Activated CD8-positive, alpha-beta T cell treated with anti-CD3 and anti-CD28 coated beads for 36 hours (primary cell): ENCODE data around the gene PITRM1. TPM values are rescaled to one million over a fixed set of nuclear protein-coding genes. Genes with fewer than 3 reads are reported as not detected.

Experiments used
- ATAC-seq: fragments of 200-7000 bp; cut with Tn5 transposase; one replicate; pipeline ENCODE4 v1.10.0; 2021; ENCODE audit warnings: mild to moderate bottlenecking, moderate library complexity
- CTCF ChIA-PET: fragments of 350-600 bp; sonication (Branson Sonifier 250); formaldehyde crosslinking; loops from one replicate; lab custom pipeline; 2021; ENCODE audit warnings: antibody characterized with exemption; lab: Charles Lee
- POLR2A ChIA-PET: fragments of 350-600 bp; sonication (Branson Sonifier 250); formaldehyde crosslinking; loops from one replicate; lab custom pipeline; 2021; ENCODE audit warnings: antibody characterized with exemption; lab: Charles Lee
- DNase-seq: peaks from one replicate; pipeline ENCODE4 v3.0.0-alpha.2; 2020
- H3K27ac Mint-ChIP-seq: one replicate; pipeline ENCODE4 v1.8.0; 2021; ENCODE audit warnings: mild to moderate bottlenecking, mixed read lengths
- H3K27me3 Mint-ChIP-seq: one replicate; pipeline ENCODE4 v1.8.0; 2021; ENCODE audit warnings: mixed read lengths
- H3K36me3 Mint-ChIP-seq: one replicate; pipeline ENCODE4 v1.8.0; 2021; ENCODE audit warnings: low read depth, mixed read lengths
- H3K4me1 Mint-ChIP-seq: one replicate; pipeline ENCODE4 v1.8.0; 2021; ENCODE audit warnings: low read depth, mixed read lengths
- H3K4me3 Mint-ChIP-seq: one replicate; pipeline ENCODE4 v1.8.0; 2021; ENCODE audit warnings: mild to moderate bottlenecking, moderate library complexity, mixed read lengths
- H3K9me3 Mint-ChIP-seq: one replicate; pipeline ENCODE4 v1.8.0; 2021; ENCODE audit warnings: mixed read lengths
- CTCF ChIP-seq: fragments of 200-600 bp; IDR thresholded peaks from one replicate; pipeline ENCODE4 v1.8.0; 2022; ENCODE audit warnings: antibody characterized with exemption, mild to moderate bottlenecking
- intact Hi-C: fragments of 100-400 bp; cut with micrococcal nuclease; formaldehyde crosslinking; loops from one replicate; pipeline ENCODE4 v1.10.0; 2022
- total RNA-seq, 2 experiments: library from RNA; stranded (reverse); gene quantifications; one replicate each; pipeline ENCODE4 v1.2.3, GENCODE V29; 2021

PITRM1 gene
- total RNA-seq, 2 experiments from 2014 or later, result 77.6 to 78.6 TPM

- no peak for DNase-seq
- Mint-ChIP-seq H3K27me3 (peaks cover 33% of the 10 kb centered on the region), H3K9me3 (no peaks in the 10 kb centered on the region), H3K4me1 (no peaks in the 10 kb centered on the region), H3K27ac (no peak overlapping the region), H3K4me3 (no peak overlapping the region), H3K36me3 (no peaks in the 10 kb centered on the region)
- ChIA-PET POLR2A (interaction anchor here (1.1 to 1.2 kb wide), 2 partner anchors 13 to 15 kb away, joined by 3 read pairs; no protein-coding TSS in a partner anchor), CTCF (interaction anchor here (1.3 to 1.9 kb wide), 2 partner anchors 11 to 18 kb away, joined by 3 to 4 read pairs; no protein-coding TSS in a partner anchor)
- ATAC-seq, result no peak
- intact Hi-C loops, result no loop called here
- no peak for TF ChIP-seq CTCF
Observed at GRCh38 chr10:3210251-3210877, 37.8 kb upstream of the PITRM1 start.

GRCh38 chr10:3208481-3209406, 36.2 kb upstream of the PITRM1 start:
- CTCF ChIA-PET, result interaction anchor here (1.3 to 1.9 kb wide), 2 partner anchors 15 to 16 kb away, joined by 3 to 4 read pairs; no protein-coding TSS in a partner anchor
- no peak for TF ChIP-seq CTCF

GRCh38 chr10:3207351-3207750, 34.8 kb upstream of the PITRM1 start:
- Mint-ChIP-seq H3K27ac (no peak overlapping the region), H3K27me3 (peaks cover 41% of the 10 kb centered on the region), H3K9me3 (no peaks in the 10 kb centered on the region), H3K36me3 (no peaks in the 10 kb centered on the region), H3K4me3 (no peak overlapping the region), H3K4me1 (no peaks in the 10 kb centered on the region)
- ATAC-seq (no peak), DNase-seq (no peak)
- TF ChIP-seq CTCF, result no peak
- ChIA-PET POLR2A (no interaction called here), CTCF (interaction anchor here (0.9 to 1.1 kb wide), 2 partner anchors 10 to 1056 kb away, joined by 3 read pairs; no protein-coding TSS in a partner anchor)
- intact Hi-C loops, result no loop called here

More at GRCh38 chr10:3208481-3209406, 36.2 kb upstream of the PITRM1 start:
- H3K4me3 Mint-ChIP-seq, result no peak overlapping the region
- H3K36me3 Mint-ChIP-seq, result no peaks in the 10 kb centered on the region
- ATAC-seq (no peak), DNase-seq (no peak)
- H3K4me1 Mint-ChIP-seq, result no peaks in the 10 kb centered on the region
- intact Hi-C loops, result no loop called here
- peaks cover 35% of the 10 kb centered on the region for H3K27me3 Mint-ChIP-seq
- POLR2A ChIA-PET, result no interaction called here
- no peak overlapping the region for H3K27ac Mint-ChIP-seq
- H3K9me3 Mint-ChIP-seq, result no peaks in the 10 kb centered on the region

- H3K27me3 Mint-ChIP-seq, result peaks cover 44% of the 10 kb centered on the region
- CTCF ChIA-PET, result no interaction called here
- no peak overlapping the region for H3K27ac Mint-ChIP-seq
Observed at GRCh38 chr10:3206511-3207157, 34.1 kb upstream of the PITRM1 start.

More at GRCh38 chr10:3206511-3207157, 34.1 kb upstream of the PITRM1 start:
- H3K36me3 Mint-ChIP-seq, result no peaks in the 10 kb centered on the region
- H3K4me1 Mint-ChIP-seq, result no peaks in the 10 kb centered on the region
- intact Hi-C loops, result no loop called here
- ATAC-seq (no peak), DNase-seq (no peak)
- POLR2A ChIA-PET, result interaction anchor here (0.8 kb wide), 1 partner anchor 13 kb away, joined by 3 read pairs; no protein-coding TSS in a partner anchor
- no peaks in the 10 kb centered on the region for H3K9me3 Mint-ChIP-seq
- H3K4me3 Mint-ChIP-seq, result no peak overlapping the region
- TF ChIP-seq CTCF, result no peak
